Kidney (tissue), 14 donors: ENCODE data around the gene CPB1. TPM values are rescaled to one million over a fixed set of nuclear protein-coding genes. Genes with fewer than 3 reads are reported as not detected.

Source experiments
- DNase-seq, 5 donors: peaks; one replicate each; pipeline ENCODE4 v3.0.0-alpha.2; 2013 to 2020
- FAIRE-seq: peaks from 2 replicates; lab custom pipeline; 2012; peaks lifted over from hg19 to GRCh38; lab: Jason Lieb, UNC
- H3K27ac ChIP-seq, 2 donors: one replicate each; pipeline ENCODE4 v1.7.0; 2013; ENCODE audit warnings: low read depth in 2 of 2, low read length in 2 of 2, inconsistent platforms in 1 of 2
- H3K27me3 ChIP-seq: one replicate; pipeline ENCODE4 v1.7.1; 2013; ENCODE audit warnings: low read length, inconsistent platforms; ENCODE audit not compliant: control insufficient read depth, insufficient read depth
- H3K36me3 ChIP-seq, 3 donors: one replicate each; pipeline versions ENCODE4 v1.7.0 to v1.7.1; 2013; ENCODE audit warnings: low read length in 3 of 3, control low read depth in 1 of 3, inconsistent platforms in 1 of 3; ENCODE audit not compliant: insufficient read depth in 3 of 3, control insufficient read depth in 2 of 3
- H3K4me1 ChIP-seq, 3 donors: one replicate each; pipeline versions ENCODE4 v1.7.0 to v1.7.1; 2013; ENCODE audit warnings: low read length in 3 of 3, inconsistent platforms in 1 of 3, low read depth in 1 of 3; ENCODE audit not compliant: control insufficient read depth in 2 of 3, insufficient read depth in 2 of 3
- H3K4me3 ChIP-seq, 3 donors: one replicate each; pipeline versions ENCODE4 v1.7.0 to v1.8.1; 2013; ENCODE audit warnings: low read length in 3 of 3, control low read depth in 1 of 3, inconsistent platforms in 1 of 3
- H3K9ac ChIP-seq, 3 donors: one replicate each; pipeline versions ENCODE4 v1.7.0 to v1.7.1; 2013; ENCODE audit warnings: low read length in 3 of 3, control low read depth in 1 of 3, inconsistent platforms in 1 of 3
- H3K9me3 ChIP-seq, 3 donors: one replicate each; pipeline versions ENCODE4 v1.7.0 to v1.7.1; 2013; ENCODE audit warnings: low read length in 3 of 3, control low read depth in 1 of 3, inconsistent platforms in 1 of 3; ENCODE audit not compliant: control insufficient read depth in 2 of 3, insufficient read depth in 1 of 3
- CTCF ChIP-seq: IDR thresholded peaks from 3 replicates; pipeline ENCODE4 v1.5.1; 2012; ENCODE audit warnings: mild to moderate bottlenecking, moderate library complexity, borderline replicate concordance; ENCODE audit not compliant: insufficient read depth; ENCODE audit errors: extremely low read depth
- intact Hi-C: fragments of 100-400 bp; cut with DNase I; formaldehyde crosslinking; loops from one replicate; pipeline ENCODE4 v1.11.1; 2022
- polyA plus RNA-seq: library from polyadenylated mRNA; stranded (reverse); fragments of 350-450 nt; fragmentation: Illumina TruSeq; extraction: RNeasy Lipid Tissue Mini Kit (QIAGEN cat#74804); gene quantifications from one replicate; pipeline ENCODE4 v1.2.3, GENCODE V29; 2014; ENCODE audit warnings: low read depth, low replicate concordance; ENCODE audit not compliant: insufficient read depth
- total RNA-seq: library from RNA; stranded (reverse); fragmentation: NEBNext Ultra II Directional; extraction: Animal tissue kit (Norgen Biotek cat#: 25700); gene quantifications from one replicate; pipeline ENCODE4 v1.2.1, GENCODE V29; 2021
- donor health status: control.
- donor health status: control.
- donor health status: control.
- donor health status: control.
- donor health status: control.
- donor health status: DM: yes; HTN: yes; CAD: no.
- donor health status: Normal renal cell carcinoma (clear cell type).

CPB1 gene
- total and polyA plus RNA-seq, 2 donors from 2014 or later = 0.41 TPM; not detected in 1

- FAIRE-seq (peak; percentile 19), DNase-seq (peak in 1 of 5 donors; percentile 8)
- no peaks in the 10 kb centered on the region for H3K9me3 ChIP-seq
- no peak overlapping the region for H3K9ac ChIP-seq
- intact Hi-C loops = no loop called here
- H3K36me3 ChIP-seq = no peaks in the 10 kb centered on the region
- no peak overlapping the region for H3K27ac ChIP-seq
- no peak overlapping the region for H3K4me3 ChIP-seq
- H3K4me1 ChIP-seq = no peaks in the 10 kb centered on the region
- H3K27me3 ChIP-seq = no peaks in the 10 kb centered on the region
- no peak for TF ChIP-seq CTCF
Measured at GRCh38 chr3:148856384-148856783, 28.8 kb downstream of the CPB1 start.

GRCh38 chr3:148857316-148857715 is 29.7 kb downstream of the CPB1 start:
- Histone ChIP-seq H3K27ac (no peak overlapping the region), H3K4me3 (no peak overlapping the region), H3K4me1 (no peaks in the 10 kb centered on the region), H3K9ac (no peak overlapping the region), H3K27me3 (no peaks in the 10 kb centered on the region), H3K36me3 (no peaks in the 10 kb centered on the region), H3K9me3 (no peaks in the 10 kb centered on the region)
- DNase-seq (no peak), FAIRE-seq (no peak)
- TF ChIP-seq CTCF = no peak
- intact Hi-C loops = no loop called here

- Histone ChIP-seq H3K4me1 (peaks cover 0 to 2% (median 0%) of the 10 kb centered on the region in 3 donors), H3K4me3 (no peak overlapping the region), H3K27me3 (no peaks in the 10 kb centered on the region), H3K9ac (no peak overlapping the region), H3K27ac (no peak overlapping the region), H3K9me3 (no peaks in the 10 kb centered on the region), H3K36me3 (no peaks in the 10 kb centered on the region)
- TF ChIP-seq CTCF = peak; percentile 62
- intact Hi-C loops = no loop called here
- DNase-seq (peak in 2 of 5 donors; percentile 34 to 57), FAIRE-seq (peak; percentile 79)
Measured at GRCh38 chr3:148861277-148861869, 33.8 kb downstream of the CPB1 start.

DNA sequence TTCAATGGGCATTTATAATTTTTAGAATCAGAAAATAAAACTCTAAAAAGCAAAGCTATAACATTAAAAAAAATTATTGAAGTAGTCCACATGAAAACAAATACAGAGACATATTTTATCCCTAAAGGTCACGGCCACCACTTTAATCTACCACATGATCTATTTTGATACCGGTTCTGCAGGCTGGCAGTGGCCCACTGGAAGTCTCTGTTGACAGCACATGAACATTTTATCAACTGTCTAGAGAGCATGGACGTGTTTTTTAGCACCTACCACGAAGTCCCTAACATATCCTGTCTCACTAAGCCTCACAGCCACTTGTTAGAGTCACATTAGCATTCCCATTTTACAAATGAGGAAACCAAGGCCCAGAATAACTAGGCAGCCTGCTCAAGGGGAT is 35.7 kb downstream of the CPB1 start:
- Histone ChIP-seq H3K27ac (no peak overlapping the region), H3K9ac (no peak overlapping the region), H3K27me3 (no peaks in the 10 kb centered on the region), H3K9me3 (no peaks in the 10 kb centered on the region), H3K4me1 (peaks cover 0 to 2% (median 0%) of the 10 kb centered on the region in 3 donors), H3K4me3 (no peak overlapping the region), H3K36me3 (no peaks in the 10 kb centered on the region)
- intact Hi-C loops = no loop called here
- no peak for TF ChIP-seq CTCF
- FAIRE-seq (no peak), DNase-seq (no peak)
